Mesenchymal stem cell (in vitro differentiated cells and primary cell): ENCODE measurements around the gene RPS15. TPM values are rescaled to one million over a fixed set of nuclear protein-coding genes. Genes with fewer than 3 reads are reported as not detected.

Experiments used
- DNase-seq: peaks from one replicate; pipeline ENCODE4 v3.0.0-alpha.2; 2013
- H2AFZ ChIP-seq: one replicate; pipeline ENCODE4 v1.6.1; 2013; ENCODE audit warnings: low read depth, mild to moderate bottlenecking, control low read depth, inconsistent platforms, low read length, moderate library complexity
- H2AK5ac ChIP-seq: 2 replicates; pipeline ENCODE4 v1.6.1; 2013; ENCODE audit warnings: low read length, moderate library complexity, mild to moderate bottlenecking, inconsistent platforms; ENCODE audit not compliant: severe bottlenecking
- H2BK120ac ChIP-seq: one replicate; pipeline ENCODE4 v1.6.1; 2013; ENCODE audit warnings: low read depth, mild to moderate bottlenecking, inconsistent platforms, low read length, moderate library complexity
- H2BK12ac ChIP-seq, 2 experiments: one replicate each; pipeline ENCODE4 v1.6.1; 2013; ENCODE audit warnings: inconsistent platforms in 2 of 2, low read length in 2 of 2, mild to moderate bottlenecking in 2 of 2, moderate library complexity in 2 of 2, control low read depth in 1 of 2
- H2BK15ac ChIP-seq: one replicate; pipeline ENCODE4 v1.6.1; 2013; ENCODE audit warnings: mild to moderate bottlenecking, low read depth, inconsistent platforms; ENCODE audit not compliant: poor library complexity, severe bottlenecking
- H2BK5ac ChIP-seq: 2 replicates; pipeline ENCODE4 v1.6.1; 2013; ENCODE audit warnings: low read depth, mild to moderate bottlenecking, low read length, control low read depth, inconsistent platforms; ENCODE audit not compliant: poor library complexity, severe bottlenecking
- H3K14ac ChIP-seq, 2 experiments: one replicate each; pipeline ENCODE4 v1.6.1; 2013; ENCODE audit warnings: inconsistent platforms in 2 of 2, low read length in 2 of 2, control low read depth in 1 of 2, mild to moderate bottlenecking in 1 of 2, moderate library complexity in 1 of 2
- H3K18ac ChIP-seq, 2 experiments: one replicate each; pipeline ENCODE4 v1.6.1; 2013; ENCODE audit warnings: inconsistent platforms in 2 of 2, low read length in 2 of 2, control low read depth in 1 of 2, low read depth in 1 of 2, mild to moderate bottlenecking in 1 of 2
- H3K23ac ChIP-seq, 2 experiments: one replicate each; pipeline ENCODE4 v1.6.1; 2013; ENCODE audit warnings: inconsistent platforms in 2 of 2, low read length in 2 of 2, mild to moderate bottlenecking in 2 of 2, moderate library complexity in 2 of 2, control low read depth in 1 of 2
- H3K27ac ChIP-seq: 2 replicates; pipeline ENCODE4 v1.5.1; 2013; ENCODE audit warnings: mild to moderate bottlenecking, moderate library complexity, low read length, control low read depth, inconsistent platforms; ENCODE audit not compliant: poor library complexity, severe bottlenecking
- H3K27me3 ChIP-seq, 2 experiments: 2 replicates each; pipeline versions ENCODE4 v1.6.1 to v1.7.0; 2013; ENCODE audit warnings: low read length in 2 of 2, mild to moderate bottlenecking in 2 of 2, moderate library complexity in 2 of 2, control low read depth in 1 of 2, inconsistent platforms in 1 of 2; ENCODE audit not compliant: control insufficient read depth in 1 of 2, insufficient read depth in 1 of 2
- H3K36me3 ChIP-seq, 2 experiments: 2 replicates each; pipeline versions ENCODE4 v1.6.1 to v1.7.0; 2013; ENCODE audit warnings: low read length in 2 of 2, control low read depth in 1 of 2, inconsistent platforms in 1 of 2, low read depth in 1 of 2, mild to moderate bottlenecking in 1 of 2; ENCODE audit not compliant: insufficient read depth in 2 of 2, control insufficient read depth in 1 of 2
- H3K4ac ChIP-seq, 2 experiments: one replicate each; pipeline ENCODE4 v1.6.1; 2013; ENCODE audit warnings: inconsistent platforms in 2 of 2, low read length in 2 of 2, mild to moderate bottlenecking in 2 of 2, moderate library complexity in 2 of 2, control low read depth in 1 of 2, low read depth in 1 of 2
- H3K4me1 ChIP-seq: 2 replicates; pipeline ENCODE4 v1.6.1; 2013; ENCODE audit warnings: low read depth, low read length, control low read depth; ENCODE audit not compliant: control insufficient read depth, insufficient read depth
- H3K4me2 ChIP-seq: 2 replicates; pipeline ENCODE4 v1.6.1; 2013; ENCODE audit warnings: low read length, mild to moderate bottlenecking, inconsistent platforms; ENCODE audit not compliant: poor library complexity, severe bottlenecking
- H3K4me3 ChIP-seq, 2 experiments: 2 replicates each; pipeline versions ENCODE4 v1.5.1 to v1.7.0; 2013; ENCODE audit warnings: low read length in 2 of 2, mild to moderate bottlenecking in 2 of 2, control low read depth in 1 of 2, low read depth in 1 of 2; ENCODE audit not compliant: insufficient read depth in 1 of 2
- H3K79me1 ChIP-seq: replicated peaks from 2 replicates; pipeline ENCODE4 v1.6.1; 2013; ENCODE audit warnings: mild to moderate bottlenecking, control low read depth, low read length, inconsistent platforms; ENCODE audit not compliant: poor library complexity, severe bottlenecking
- H3K9ac ChIP-seq: 2 replicates; pipeline ENCODE4 v1.7.0; 2013; ENCODE audit warnings: mild to moderate bottlenecking, low read length, moderate library complexity
- H3K9me3 ChIP-seq: 2 replicates; pipeline ENCODE4 v1.7.0; 2013; ENCODE audit warnings: mild to moderate bottlenecking, low read length; ENCODE audit not compliant: control insufficient read depth
- H4K8ac ChIP-seq: one replicate; pipeline ENCODE4 v1.6.1; 2013; ENCODE audit warnings: inconsistent platforms, mild to moderate bottlenecking, low read length, moderate library complexity
- H4K91ac ChIP-seq: one replicate; pipeline ENCODE4 v1.6.1; 2013; ENCODE audit warnings: mild to moderate bottlenecking, low read length, inconsistent platforms
- WGBS: methylation state at CpG from one replicate; pipeline ENCODE4 v1.1.7; 2013; ENCODE audit warnings: mixed read lengths; 5-methylcytosine and 5-hydroxymethylcytosine counted together
- polyA plus RNA-seq, 2 experiments: library from polyadenylated mRNA; stranded (reverse); fragments of 200-250 nt; gene quantifications; one replicate each; pipeline ENCODE4 v1.2.3, GENCODE V29; 2013

The RPS15 gene
- polyA plus RNA-seq (2013, experiment 1 of 2), result 2,213 TPM
- polyA plus RNA-seq (2013, experiment 2 of 2), result 2,093 TPM

DNA sequence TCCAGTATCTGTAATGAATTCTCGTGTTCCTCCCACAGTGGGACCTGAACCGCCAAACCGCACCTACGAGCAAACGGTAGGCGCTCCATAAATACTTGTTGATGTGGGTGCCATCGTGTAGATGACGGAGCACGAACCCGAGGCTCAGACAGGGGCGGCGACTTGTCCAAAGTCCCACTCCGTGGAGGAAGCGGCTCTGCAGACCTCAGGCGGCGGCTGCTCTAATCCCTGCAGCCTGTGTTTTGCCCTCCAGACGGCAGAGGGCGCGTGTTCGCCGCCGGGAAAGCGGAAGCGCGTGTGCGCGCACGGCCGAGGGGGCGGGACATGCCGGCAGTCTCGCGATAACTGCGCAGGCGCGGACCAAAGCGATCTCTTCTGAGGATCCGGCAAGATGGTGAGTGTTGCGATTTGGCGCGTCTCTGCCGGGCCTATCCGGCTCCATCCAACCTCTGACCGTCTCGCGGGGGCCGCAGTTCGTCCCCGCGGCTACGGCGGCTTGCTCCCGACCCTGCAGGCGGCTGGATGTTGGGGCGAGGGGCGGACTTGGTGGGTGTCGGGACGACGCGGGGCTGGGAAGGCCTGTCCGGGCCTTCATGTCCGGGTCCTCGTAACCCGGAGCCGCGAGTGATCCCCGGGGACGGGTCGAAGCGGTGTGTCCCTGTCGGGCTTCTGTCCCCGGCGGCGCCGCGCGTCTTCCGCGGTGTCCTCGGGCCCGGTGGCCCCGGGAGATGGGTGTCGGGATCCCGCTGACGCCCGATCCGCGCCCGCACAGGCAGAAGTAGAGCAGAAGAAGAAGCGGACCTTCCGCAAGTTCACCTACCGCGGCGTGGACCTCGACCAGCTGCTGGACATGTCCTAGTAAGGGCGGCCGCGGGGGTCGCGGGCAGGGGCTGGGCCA lies at the start of gene RPS15:
Gene RPS15 (plus strand): TSS at position 362 of the 898 bp plus-strand sequence. CDS start 30 bp downstream, at position 392.
- Histone ChIP-seq H3K36me3 (peaks cover 62 to 67% of the 10 kb centered on the region in 2 experiments), H2BK15ac (no peak within 1 kb of the TSS), H3K27me3 (no peaks in the 10 kb centered on the region), H3K4me1 (peaks cover 29% of the 10 kb centered on the region), H3K27ac (peak within 1 kb of the TSS; percentile 54), H4K91ac (peak within 1 kb of the TSS; percentile 67), H3K4me3 (peak within 1 kb of the TSS; percentile 90 to 93), H2BK120ac (peak within 1 kb of the TSS; percentile 45), H2AFZ (no peak within 1 kb of the TSS), H3K9me3 (no peaks in the 10 kb centered on the region), H4K8ac (peak within 1 kb of the TSS; percentile 58), H3K4ac (peak within 1 kb of the TSS; percentile 66 to 92), H3K79me1 (peaks cover 29% of the 10 kb centered on the region), H3K4me2 (peak within 1 kb of the TSS; percentile 56), H2AK5ac (peak within 1 kb of the TSS; percentile 84), H2BK5ac (peak within 1 kb of the TSS; percentile 95), H2BK12ac (peak within 1 kb of the TSS in 1 of 2 experiments; percentile 66), H3K18ac (peak within 1 kb of the TSS; percentile 68 to 99), H3K9ac (peak within 1 kb of the TSS; percentile 94), H3K14ac (peak within 1 kb of the TSS in 1 of 2 experiments; percentile 92), H3K23ac (peak within 1 kb of the TSS in 1 of 2 experiments; percentile 100)
- peak; percentile 93 for DNase-seq
- WGBS, result 2% methylated on average over 86 of the region's 100 CpGs

DNA sequence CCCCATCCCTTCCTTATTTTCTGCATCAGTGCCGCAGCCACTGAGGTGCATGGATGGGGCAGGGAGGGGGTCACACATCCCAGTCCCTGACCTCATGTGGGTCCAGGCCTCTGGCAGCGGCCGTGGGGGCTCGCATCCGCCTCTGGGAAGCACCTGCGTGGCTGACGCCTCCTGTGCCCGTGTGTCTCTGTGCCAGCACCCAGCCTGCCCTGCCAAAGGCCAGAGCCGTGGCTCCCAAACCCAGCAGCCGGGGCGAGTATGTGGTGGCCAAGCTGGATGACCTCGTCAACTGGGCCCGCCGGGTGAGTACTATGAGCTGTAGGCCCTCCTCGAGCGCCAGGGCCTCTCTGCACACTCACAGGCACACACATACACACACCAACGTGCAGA lies 49.6 kb upstream of the RPS15 start:
- no peak overlapping the region for H2BK15ac ChIP-seq
- no peak overlapping the region for H3K4me3 ChIP-seq
- no peak overlapping the region for H4K91ac ChIP-seq
- H3K23ac ChIP-seq, result no peak overlapping the region
- H2BK12ac ChIP-seq, result no peak overlapping the region
- no peaks in the 10 kb centered on the region for H3K9me3 ChIP-seq
- H3K4me1 ChIP-seq, result peaks cover 6% of the 10 kb centered on the region
- no peak overlapping the region for H3K4me2 ChIP-seq
- no peak for DNase-seq
- WGBS, result 96% methylated on average over 17 of the region's 17 CpGs
- no peaks in the 10 kb centered on the region for H3K27me3 ChIP-seq
- H3K14ac ChIP-seq, result no peak overlapping the region
- H2BK120ac ChIP-seq, result no peak overlapping the region
- no peak overlapping the region for H3K4ac ChIP-seq
- H2BK5ac ChIP-seq, result no peak overlapping the region
- H3K9ac ChIP-seq, result no peak overlapping the region
- H3K27ac ChIP-seq, result no peak overlapping the region
- no peak overlapping the region for H2AK5ac ChIP-seq
- H4K8ac ChIP-seq, result no peak overlapping the region
- H2AFZ ChIP-seq, result no peak overlapping the region
- peaks cover 33 to 64% of the 10 kb centered on the region in 2 experiments for H3K36me3 ChIP-seq
- no peak overlapping the region for H3K18ac ChIP-seq
- H3K79me1 ChIP-seq, result peaks cover 38% of the 10 kb centered on the region

DNA sequence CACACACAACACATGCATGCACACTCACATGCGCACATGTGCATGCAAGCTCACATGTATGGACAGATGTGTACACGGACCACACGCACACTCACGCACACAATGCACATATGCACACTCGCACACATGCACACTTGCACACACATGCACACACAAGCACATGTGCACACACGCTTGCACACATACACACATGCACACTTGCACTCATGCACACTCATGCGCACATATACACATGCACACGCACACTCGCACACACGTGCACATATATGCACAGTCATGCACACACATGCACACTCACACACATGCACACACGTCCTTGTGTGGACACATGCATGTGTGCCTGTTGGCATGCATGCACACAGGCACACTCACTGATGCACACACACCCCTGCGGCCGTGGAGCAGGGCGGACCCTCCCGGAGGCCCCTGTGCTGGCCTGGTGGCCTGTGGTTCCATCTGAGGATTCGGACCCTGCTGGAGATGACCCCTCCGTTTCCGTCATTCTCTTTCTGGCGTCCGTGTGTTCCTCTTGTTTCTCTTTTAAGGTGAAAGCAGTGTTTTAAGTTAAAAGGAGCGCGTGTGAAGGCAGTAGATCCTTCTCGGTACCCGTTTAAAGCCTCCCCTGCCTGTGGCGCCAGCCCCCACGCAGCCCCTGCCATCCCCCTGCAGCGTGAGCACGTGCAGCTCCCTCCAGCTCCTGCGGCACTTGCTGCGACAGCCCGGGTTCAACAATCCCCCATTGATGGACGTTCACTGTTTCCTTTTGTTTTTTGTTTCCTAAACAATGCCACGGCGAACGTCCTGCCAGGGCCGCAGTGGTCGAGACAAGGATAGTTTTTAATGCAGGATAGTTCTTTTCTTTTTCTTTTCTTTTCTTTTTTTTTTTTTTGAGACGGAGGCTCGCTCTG lies 48.9 kb upstream of the RPS15 start:
- Histone ChIP-seq H4K91ac (no peak overlapping the region), H3K18ac (no peak overlapping the region), H2BK120ac (no peak overlapping the region), H3K14ac (no peak overlapping the region), H3K4me2 (no peak overlapping the region), H3K4me1 (peaks cover 6% of the 10 kb centered on the region), H2AK5ac (no peak overlapping the region), H3K9ac (no peak overlapping the region), H2BK12ac (no peak overlapping the region), H4K8ac (no peak overlapping the region), H2BK15ac (peak overlapping the region; percentile 12), H3K9me3 (no peaks in the 10 kb centered on the region), H3K27ac (no peak overlapping the region), H3K4me3 (no peak overlapping the region), H2AFZ (no peak overlapping the region), H2BK5ac (no peak overlapping the region), H3K4ac (no peak overlapping the region), H3K23ac (no peak overlapping the region), H3K27me3 (no peaks in the 10 kb centered on the region), H3K36me3 (peaks cover 36 to 70% of the 10 kb centered on the region in 2 experiments), H3K79me1 (peaks cover 36% of the 10 kb centered on the region)
- no peak for DNase-seq
- WGBS, result 96% methylated on average over 38 of the region's 39 CpGs
